ENCODE data around the gene CERT1.

GRCh38 chr5:75384218-75384617 is 127.2 kb downstream of the CERT1 start:
- TF ChIP-seq CTCF (IDR thresholded peaks at IDR 0.05; ENCODE audit: low read depth, low read length, poor library complexity, severe bottlenecking) (no peak), EZH2phosphoT487 (IDR thresholded peaks at IDR 0.05; ENCODE audit: borderline replicate concordance, low read length) (no peak)
